ENCODE data around the gene RUBCN.

The RUBCN gene

DNA sequence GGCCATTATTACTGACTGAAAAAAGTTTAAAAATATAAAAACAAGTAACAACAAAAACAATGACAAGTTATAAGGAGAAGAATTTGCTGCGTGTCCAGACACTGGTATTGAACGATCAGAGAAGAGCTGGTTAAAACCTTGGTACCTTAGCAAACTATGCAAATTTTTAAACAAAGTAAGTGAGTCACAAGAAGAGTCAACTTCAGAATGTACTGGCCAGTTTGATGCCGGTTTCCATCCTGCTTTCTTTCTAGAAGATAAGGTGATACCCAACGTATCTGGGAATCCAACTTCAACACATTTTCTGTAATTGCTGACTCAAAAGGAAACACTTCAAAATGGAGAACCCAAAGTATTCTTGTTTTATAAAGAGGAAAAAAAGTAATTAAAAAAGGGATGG is 49.8 kb downstream of the RUBCN start:
- no peak overlapping the region for H3K4me3 ChIP-seq (ENCODE audit: low read depth, low read length)
- TF ChIP-seq, protein P1, sequence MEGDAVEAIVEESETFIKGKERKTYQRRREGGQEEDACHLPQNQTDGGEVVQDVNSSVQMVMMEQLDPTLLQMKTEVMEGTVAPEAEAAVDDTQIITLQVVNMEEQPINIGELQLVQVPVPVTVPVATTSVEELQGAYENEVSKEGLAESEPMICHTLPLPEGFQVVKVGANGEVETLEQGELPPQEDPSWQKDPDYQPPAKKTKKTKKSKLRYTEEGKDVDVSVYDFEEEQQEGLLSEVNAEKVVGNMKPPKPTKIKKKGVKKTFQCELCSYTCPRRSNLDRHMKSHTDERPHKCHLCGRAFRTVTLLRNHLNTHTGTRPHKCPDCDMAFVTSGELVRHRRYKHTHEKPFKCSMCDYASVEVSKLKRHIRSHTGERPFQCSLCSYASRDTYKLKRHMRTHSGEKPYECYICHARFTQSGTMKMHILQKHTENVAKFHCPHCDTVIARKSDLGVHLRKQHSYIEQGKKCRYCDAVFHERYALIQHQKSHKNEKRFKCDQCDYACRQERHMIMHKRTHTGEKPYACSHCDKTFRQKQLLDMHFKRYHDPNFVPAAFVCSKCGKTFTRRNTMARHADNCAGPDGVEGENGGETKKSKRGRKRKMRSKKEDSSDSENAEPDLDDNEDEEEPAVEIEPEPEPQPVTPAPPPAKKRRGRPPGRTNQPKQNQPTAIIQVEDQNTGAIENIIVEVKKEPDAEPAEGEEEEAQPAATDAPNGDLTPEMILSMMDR (IDR thresholded peaks at IDR 0.05; ENCODE audit: borderline replicate concordance, insufficient read depth, low read depth, low read length) = no peak

DNA sequence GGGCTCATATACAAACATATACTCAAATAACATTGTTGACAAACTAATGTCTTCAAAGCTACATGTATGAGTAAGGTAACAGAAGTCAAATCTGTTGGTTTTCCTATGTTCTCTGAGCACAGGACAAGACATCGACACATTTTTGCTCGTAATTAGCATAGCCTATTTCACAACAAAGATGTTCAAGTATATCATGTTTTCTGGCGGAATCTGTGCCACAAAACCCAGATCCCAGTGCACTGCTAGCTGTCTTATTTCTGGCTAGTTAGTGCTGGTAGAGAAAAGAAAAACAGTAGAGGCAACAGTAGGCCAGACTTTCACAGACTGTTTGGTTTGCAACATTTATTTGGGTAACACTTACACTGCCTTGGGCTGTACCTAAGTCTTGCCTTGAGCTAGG is 51.2 kb downstream of the RUBCN start:
- TF ChIP-seq, protein P1 (IDR thresholded peaks at IDR 0.05; ENCODE audit: borderline replicate concordance, insufficient read depth, low read depth, low read length) = no peak
- no peak overlapping the region for H3K4me3 ChIP-seq (ENCODE audit: low read depth, low read length)

DNA sequence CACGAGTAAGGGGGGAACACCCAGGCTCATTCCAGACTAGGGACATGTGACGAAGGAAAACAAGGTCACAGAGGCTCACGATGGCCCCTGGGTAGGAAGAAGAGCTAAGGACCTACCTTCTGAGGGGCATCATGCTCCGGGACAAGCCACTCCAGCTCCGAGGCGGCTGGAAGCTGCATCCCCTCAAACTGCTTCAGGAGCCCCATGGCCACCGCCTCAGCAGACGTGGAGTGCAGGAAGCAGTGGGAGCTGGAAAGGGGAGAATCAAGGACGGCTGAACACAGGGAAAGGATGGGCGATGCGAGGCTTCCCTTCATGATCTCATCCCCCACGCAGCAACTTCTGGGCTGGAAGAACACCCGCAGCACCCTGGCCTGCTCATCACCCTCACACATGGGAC is 53.5 kb downstream of the RUBCN start:
- TF ChIP-seq, protein P1 (IDR thresholded peaks at IDR 0.05; ENCODE audit: borderline replicate concordance, insufficient read depth, low read depth, low read length) = no peak
- H3K4me3 ChIP-seq (ENCODE audit: low read depth, low read length) = no peak overlapping the region

DNA sequence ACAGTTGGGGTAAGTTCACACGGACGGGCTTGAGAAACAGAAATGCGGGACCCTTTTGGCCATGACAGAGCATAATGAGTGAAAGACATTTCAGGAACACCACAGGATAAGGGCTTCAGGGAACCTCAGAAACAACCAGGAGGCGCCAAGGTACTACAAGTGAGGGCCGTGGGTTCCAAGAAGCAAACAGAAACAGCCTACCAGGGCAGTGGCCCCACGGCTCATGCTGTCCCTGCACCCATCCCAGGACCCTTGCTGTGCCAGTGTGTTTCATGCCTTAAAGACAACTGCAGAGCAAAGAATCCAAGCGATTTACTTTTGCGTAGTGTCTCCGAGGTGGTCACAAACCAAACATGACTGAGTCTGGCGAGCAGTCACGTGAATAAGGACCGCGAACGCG is 54.0 kb downstream of the RUBCN start:
- TF ChIP-seq, protein P1 (IDR thresholded peaks at IDR 0.05; ENCODE audit: borderline replicate concordance, insufficient read depth, low read depth, low read length) = no peak
- no peak overlapping the region for H3K4me3 ChIP-seq (ENCODE audit: low read depth, low read length)

DNA sequence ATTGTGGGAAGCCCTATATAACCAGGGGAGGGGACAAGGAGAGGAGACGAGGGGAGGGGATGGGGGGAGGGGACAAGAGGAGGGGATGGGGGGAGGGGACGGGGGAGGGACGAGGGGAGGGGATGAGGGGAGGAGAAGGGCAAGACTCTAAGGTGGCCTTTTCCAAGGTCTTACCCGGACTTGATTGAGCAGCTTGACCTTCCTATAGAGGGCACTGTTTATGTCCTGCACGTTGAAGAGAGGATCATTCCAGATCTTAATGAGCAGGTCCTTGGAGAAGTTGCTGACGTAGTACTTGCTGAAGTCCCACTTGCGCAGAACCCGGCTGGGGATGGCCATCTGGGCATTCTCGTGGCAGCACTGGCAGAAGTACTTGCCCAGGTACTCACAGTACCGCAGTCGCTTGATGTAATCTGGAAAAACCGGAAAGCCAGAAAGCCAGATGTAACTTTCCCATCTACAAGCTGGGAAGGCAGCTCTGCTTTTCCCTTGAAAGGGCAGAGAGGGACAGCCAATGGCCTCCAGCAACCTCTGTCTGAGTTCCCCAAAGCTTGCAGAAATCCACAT is 55.7 kb downstream of the RUBCN start:
- H3K4me3 ChIP-seq (ENCODE audit: low read depth, low read length) = no peak overlapping the region
- TF ChIP-seq, protein P1 (IDR thresholded peaks at IDR 0.05; ENCODE audit: borderline replicate concordance, insufficient read depth, low read depth, low read length) = no peak

DNA sequence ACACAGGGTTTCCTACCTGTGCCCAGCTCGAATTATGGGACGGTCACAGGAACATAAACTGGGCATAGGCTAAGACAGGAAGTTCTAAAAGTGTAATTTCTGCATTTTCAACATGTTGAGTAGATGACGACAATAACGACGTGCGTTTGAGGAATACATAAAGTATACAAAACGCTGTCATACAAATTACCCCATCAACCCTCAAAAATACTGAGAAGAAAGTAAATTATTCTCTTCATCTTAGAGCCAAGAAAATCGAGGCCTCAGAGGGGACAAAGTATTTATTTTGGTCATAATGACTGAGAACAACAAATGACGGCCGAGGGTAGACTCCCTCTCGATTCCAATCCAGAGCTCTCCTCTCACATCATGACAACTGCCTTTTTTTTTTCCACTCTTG is 60.8 kb downstream of the RUBCN start:
- no peak overlapping the region for H3K4me3 ChIP-seq (ENCODE audit: low read depth, low read length)
- TF ChIP-seq, protein P1 (IDR thresholded peaks at IDR 0.05; ENCODE audit: borderline replicate concordance, insufficient read depth, low read depth, low read length) = no peak

DNA sequence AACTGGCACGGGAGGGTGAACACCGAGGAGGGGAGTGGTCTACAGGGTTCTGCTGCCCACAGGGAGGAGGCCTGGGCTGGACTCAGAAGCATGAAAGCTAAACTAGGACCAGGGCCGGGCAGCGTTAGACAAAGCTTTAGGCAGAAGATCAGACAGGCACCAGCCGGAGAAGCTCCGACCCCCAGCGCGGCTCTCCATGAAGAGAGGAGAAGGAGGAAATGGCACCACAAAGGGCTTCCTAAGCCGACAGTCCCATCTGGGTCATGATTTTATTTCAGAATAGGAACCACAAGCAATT is 61.2 kb downstream of the RUBCN start:
- TF ChIP-seq, protein P1 (IDR thresholded peaks at IDR 0.05; ENCODE audit: borderline replicate concordance, insufficient read depth, low read depth, low read length) = no peak
- H3K4me3 ChIP-seq (ENCODE audit: low read depth, low read length) = no peak overlapping the region
